Right renal cortex interstitium (tissue), 3 donors: Measurements from ENCODE around the gene PAQR4. TPM values are rescaled to one million over a fixed set of nuclear protein-coding genes. Genes with fewer than 3 reads are reported as not detected.
A peak's percentile ranks its signal among the peaks of the same experiment; 100 is the strongest.

Experiments used
- DNase-seq, 3 donors: peaks; one replicate each; pipeline ENCODE4 v3.0.0-alpha.2; 2013; ENCODE audit warnings: low read depth in 3 of 3, low spot score in 2 of 3
- polyA plus RNA-seq, 3 donors: library from polyadenylated mRNA; unstranded; fragments of 120-200 nt; gene quantifications; one replicate each; pipeline ENCODE4 v1.2.1, GENCODE V29; 2013; ENCODE audit not compliant: insufficient read length in 3 of 3

PAQR4 gene
- polyA plus RNA-seq, 3 donors = 7.5 to 8.5 (median 8.1) TPM

DNA sequence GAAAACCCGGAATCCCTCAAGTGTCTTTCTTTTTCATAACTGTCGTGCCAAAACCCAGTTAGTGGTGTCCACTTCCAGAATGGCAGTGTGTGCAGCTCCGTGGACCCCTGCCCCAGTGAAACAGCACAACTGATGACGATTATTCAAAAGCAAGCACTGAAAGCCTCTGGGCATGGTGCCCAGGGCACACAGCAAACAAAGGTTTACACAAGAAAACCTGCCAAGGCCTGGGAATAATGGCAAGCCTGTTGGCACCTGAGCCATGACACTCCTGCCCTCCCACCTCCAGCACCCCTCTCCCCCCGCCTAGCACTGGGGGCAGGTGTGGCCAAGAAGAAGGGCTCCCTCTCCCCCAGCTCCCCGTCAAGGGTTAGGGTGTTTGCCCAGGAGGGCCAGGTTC, 8.3 kb downstream of the PAQR4 start:
- no peak for DNase-seq

DNA sequence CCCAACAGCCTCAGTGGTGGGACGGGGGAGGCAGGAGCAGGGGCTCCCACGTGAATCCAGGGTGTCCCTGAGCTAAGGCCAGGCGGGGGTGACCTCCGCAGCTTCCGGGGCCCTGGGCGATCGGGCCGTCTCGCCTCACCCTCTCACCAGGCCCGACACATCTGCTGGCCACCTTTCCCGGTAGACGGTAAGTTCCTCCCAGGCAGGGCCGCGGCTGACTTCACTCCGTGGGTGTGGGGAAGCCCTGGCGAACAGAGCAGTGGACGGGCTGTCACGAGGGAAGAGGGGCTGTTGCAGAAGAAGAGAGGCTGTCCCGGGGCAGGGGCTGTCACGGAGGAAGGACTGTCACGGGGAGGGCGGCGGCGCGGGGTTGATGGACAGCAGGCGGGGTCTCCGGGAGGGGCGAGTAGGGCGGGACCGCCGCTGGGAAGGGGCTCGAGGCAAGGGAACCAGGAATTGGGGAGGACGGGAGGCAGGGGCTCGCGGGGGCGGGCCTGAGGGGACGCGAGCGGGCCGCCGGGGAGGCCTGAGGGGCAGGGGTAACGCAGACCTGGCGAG, 10.6 kb downstream of the PAQR4 start:
- no peak for DNase-seq

DNA sequence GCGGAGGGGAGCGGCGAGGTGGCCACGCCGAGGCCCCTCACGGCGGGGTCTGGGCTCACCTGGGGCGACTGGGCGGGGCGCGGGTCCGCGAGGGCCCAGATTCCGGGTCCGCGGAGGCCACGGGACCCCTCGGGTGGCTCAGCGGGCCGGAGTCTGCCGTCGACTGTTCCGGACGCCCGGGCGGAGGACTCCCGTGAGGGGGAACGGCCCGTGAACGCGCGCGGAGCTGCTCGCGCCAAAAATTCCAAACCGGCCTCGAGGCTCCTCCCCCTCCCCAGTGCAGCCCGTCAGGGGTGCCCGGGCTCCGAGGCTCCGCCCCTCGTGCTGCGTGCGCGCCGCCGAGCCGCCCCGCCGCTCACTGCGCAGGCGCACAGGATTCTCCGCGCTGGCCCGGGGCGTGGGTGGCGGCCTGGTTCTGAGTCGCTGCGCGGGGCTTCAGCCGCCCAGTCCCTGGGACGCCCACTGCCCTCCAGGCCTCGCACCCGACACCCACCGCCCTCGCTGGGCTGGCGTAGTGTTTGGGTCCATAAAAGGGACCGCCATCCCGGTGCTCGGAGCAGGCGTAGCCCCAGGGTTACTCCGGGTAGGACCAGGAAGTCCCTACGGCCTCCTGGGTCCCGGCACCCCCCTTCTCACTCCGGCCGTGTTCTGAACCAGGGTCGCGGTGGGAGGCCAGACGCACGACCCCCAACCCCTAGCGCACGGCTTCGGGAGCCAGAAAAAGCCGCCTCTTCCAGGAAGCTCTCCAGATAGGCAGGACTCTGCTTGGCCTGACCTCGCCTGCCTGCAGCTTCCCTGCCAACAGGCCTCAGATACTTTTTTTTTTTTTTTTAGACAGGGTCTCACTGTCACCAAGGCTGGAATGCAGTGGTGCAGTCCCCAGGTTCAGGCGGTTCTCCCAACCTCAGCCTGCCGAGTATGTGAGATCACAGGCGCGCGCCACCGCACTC, 11.4 kb downstream of the PAQR4 start, which contains the start of gene PKMYT1:
PKMYT1 (minus strand) TSS at position 220 of the 950 bp plus-strand sequence. CDS start 789 bp downstream, outside the sequence.
- DNase-seq = peak in 2 of 3 donors; percentile 74 to 81

DNA sequence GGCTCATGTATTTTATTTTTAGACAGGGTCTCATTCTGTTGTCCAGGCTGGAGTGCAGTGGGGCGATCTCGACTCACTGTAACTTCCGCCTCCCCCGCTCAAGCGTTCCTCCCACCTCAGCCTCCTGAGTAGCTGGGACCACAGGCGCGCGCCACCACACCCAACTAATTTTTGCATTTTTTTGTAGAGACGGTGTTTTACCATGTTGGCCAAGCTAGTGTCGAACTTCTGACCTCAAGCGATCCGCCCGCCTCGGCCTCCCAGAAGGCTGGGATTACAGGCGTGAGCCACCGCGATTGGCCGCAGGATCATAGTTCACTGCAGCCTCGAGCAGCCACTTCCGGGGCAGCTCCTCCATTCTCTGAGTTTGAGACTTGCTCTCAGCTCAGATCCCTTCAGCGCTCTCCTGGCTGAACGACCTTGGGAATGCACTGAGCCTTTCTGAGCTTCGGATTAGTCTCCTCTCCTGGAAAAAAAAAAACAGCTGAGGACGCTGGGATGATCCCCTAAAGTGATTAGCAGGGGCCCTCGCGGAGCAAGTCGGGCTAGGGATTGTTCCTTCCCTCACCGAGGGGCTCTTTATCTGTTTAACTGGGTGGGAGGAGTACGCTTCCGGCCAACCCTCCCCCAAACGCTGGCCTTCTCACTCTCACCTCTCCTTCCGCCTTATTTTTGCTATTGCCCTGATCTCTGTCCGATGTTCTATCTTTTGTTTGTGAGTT, 12.2 kb downstream of the PAQR4 start:
- no peak for DNase-seq

DNA sequence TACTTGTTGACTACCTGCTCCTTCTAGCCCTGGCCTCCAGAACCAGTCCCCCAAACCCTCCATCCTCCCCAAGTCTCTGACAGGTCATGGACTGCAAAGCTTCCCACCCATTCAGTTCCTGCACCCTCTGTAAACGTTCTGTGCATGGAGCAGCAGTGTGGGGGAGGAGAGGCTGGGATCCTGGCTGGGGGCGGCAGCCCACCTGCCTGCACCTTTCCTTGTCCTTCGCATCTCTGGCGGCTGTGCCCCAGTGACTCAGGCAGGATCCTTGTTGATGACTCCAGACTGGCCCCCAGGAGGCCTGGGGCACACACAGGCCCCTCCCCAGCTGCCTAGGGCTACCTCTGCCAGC, 12.7 kb downstream of the PAQR4 start:
- no peak for DNase-seq

DNA sequence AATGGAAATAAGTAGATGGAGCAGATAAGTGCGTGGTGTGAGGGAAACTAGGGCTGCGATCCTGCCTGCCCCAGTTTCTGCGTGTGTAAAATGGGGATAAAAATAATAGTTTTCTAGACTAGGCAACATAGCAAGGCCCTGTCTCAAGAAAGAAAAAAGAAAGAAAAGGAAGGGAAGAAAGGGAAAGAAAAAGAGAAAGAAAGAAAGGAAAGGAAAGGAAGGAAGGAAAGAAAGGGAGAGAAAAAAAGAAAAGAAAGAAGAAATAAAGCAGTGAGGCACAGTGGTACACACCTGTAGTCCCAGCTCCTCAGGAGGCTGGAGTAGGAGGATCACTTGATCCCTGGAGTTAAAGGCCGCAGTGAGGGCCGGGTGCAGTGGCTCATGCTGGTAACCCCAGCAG, 13.3 kb downstream of the PAQR4 start:
- DNase-seq = no peak

DNA sequence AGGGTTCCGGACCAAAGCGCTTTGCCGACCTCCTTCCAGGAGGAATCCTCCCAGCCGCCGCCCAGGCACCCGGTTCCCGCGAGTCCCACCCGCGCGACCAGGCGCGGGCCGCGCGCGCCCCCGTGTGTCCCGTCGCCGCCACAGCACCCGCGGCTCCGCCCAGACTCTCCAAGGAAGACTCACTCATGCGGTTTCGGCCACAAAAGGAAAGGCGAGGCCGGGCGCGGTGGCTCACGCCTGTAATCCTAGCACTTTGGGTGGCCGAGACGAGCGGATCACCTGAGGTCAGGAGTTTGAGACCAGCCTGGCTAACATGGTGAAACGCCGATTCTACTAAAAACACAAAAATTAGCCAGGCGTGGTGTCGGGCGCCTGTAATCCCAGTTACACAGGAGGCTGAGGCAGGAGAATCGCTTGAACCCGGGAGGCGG, 14.6 kb downstream of the PAQR4 start:
- no peak for DNase-seq

DNA sequence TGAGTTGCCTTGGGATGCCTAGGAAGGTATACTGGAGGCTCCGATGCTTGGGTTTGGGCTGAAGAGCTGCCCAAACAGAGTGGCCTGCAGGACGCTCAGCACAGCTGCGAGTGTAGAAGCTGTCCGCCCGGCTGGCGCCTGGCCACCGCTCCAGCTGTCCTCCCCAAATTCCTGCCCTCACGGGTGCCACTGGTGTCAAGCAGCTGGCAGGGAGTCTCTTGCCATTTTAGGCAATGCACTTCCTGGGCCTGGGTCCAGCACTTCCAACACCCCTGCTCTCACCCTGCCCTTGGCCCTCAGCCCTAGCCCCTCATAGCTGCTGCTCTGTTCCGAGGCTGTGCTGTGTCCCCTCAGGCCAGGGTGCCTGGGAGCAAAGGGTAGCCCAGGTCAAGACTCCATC, 16.3 kb downstream of the PAQR4 start:
- no peak for DNase-seq

DNA sequence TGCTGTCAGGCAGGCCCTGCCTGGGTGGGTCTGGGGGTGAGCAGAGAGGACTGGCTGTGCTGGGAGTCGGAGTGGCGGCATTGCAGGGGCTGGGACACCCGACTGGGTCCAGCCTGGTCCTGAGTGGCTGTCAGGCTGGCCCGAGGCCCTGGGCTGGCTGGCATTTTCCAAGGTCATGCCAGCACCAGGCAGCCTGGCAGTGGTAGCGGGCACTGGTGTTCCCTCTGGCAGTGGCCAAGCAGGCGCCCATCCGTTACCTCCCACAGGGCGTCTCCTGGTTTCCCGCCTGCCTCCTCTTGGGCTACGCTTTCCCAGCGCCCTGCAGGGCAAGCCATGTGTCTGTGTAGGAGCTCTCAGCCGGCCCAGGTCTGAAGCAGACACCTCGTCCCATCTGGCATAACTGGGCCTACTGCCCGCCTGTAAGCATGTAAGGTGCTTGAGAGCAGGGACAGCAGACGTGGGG, 16.8 kb downstream of the PAQR4 start:
- no peak for DNase-seq

DNA sequence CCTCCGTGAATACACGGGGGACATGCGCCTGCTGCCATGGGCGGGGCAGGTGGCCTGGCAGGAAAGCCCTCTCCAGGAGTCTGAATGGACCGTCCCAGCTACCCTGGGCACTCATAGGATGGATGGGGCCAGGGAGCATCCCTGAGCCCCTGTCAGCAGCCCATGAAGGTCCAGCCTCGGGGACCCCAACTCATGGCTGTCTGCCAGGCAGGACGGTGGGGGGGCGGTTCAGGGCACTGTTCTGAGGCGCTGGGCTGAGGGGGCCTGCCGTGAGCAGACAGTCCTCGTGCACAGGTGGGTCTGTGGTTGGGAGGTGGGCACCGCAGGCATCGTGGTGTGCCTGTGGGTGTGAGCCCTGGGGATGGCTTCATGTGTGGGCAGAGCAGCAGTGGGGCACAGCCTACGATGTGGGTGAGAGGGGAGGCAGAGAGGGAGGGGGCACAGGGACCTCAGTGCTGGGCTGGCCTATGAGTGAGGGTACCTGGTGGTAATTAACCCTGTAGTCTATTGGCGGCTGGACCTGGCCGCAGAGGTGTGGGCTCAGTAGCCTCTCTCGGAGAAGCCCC, 17.6 kb downstream of the PAQR4 start:
- DNase-seq = no peak

DNA sequence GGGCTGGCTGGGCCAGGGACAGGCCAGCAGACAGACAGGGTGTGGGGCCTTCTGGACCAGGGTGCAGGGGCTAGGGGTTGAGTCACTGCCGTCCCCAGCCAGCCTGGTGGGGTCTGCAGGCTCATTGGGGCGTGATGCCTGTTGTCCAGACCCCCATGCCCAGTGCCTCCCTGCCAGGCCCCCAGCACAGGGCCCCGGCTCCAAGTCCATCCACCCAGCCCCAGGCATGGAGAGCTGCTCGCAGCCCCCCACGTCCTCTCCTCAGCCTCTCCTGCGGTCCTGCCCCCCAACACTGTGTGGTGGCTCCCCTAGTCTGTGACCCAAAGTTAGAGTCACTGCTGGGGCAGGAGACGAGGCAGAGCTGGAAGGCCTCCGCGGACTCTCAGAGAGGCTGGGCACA, 18.1 kb downstream of the PAQR4 start:
- DNase-seq = no peak

DNA sequence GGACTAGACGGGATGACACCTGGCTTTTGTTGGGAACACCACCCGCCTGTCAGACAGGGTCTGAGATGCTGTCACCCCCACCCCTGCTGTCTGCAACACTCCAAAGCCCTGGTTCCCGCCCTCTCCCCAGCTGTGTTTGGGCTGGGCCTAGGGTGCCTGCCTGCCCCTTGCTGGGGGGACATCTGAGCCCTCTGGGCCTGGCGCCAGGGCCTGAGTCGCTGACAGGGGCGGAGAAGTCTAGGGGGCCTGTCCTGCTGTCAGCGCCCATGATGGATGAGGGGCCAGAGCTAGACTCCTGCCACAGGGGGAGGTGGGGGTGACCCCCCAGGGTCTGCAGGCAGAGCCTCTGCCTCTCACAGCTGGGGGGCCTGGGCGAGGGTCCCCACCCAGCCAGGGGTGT, 18.7 kb downstream of the PAQR4 start:
- DNase-seq = no peak

DNA sequence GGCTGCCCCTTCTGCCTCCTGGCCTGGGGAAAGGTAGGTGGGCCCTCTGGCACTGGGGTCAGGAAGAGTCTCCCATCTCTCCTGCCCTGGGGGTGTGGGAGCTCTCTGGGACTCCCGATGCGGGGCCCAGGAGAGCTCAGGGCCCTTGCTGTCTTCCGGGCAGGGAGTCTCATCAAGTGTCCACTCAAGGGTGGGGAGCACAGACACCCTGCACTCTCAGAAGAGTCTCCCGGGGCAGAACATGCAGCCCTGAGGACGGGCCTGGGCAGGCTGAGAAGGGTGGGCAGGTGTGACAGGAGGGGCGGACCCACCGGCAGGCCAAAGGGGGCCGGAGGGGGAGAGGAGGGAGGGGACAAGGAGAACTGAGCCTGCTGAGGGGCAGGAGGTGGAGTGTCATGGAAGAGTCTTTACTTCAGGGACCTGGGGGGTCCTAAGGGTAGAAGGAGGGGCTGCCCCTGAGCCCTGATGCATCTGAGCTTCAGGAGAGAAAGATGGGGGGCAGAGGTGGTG, 19.5 kb downstream of the PAQR4 start:
- no peak for DNase-seq

DNA sequence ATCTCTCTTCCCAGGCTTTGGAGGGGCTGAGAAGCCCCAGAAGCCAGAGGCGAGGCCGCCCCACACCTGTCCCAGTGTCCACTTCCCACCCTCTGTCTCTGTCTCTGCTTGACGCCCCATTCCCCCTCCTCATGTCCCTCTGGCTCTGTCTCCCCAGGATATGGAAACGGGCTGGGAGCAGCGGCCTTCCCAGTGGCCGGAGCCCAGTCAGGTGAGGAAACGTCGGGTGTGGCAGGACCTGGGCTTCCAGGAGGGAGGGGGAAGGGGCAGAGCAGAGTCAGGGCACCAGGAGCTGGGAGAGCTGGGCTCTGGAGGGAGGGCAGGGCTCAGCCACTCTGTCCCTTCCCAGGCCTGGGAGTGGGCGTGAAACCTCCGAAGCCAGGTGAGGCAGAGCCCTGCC, 21.7 kb downstream of the PAQR4 start:
- DNase-seq = no peak

DNA sequence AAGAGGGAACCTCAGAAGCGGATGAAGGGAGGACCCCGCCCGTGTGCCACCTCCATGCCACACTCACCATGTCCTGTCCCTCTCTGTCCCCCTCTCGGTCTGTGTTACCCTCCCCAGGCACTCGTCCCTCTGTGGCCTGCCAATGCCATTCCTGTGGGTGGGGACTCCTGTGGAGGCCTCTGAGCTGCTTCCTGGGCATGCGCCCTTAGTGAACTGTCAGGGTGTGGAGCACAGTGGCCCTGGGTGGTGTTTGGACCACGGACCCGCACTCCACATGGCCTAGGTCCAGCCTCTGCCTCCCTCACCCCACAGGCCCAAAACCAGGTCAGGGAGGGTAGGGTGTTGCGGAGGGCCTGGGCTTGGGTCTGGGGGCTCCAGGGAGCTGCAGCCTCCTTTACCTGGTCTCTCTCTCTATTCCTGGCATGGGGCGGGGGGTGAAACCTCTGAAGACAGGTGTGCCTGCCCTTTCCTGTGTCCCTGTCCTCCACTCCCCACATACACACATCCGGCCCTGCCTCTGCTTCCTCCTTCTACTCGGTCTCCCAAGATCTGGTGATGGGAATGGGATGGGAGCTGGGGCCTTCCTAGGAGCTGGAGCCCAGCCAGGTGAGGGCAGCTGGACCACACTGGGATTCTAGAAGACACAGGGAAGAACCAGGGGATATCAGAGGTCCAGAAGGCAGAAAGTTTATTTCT, 22.6 kb downstream of the PAQR4 start:
- DNase-seq = no peak

DNA sequence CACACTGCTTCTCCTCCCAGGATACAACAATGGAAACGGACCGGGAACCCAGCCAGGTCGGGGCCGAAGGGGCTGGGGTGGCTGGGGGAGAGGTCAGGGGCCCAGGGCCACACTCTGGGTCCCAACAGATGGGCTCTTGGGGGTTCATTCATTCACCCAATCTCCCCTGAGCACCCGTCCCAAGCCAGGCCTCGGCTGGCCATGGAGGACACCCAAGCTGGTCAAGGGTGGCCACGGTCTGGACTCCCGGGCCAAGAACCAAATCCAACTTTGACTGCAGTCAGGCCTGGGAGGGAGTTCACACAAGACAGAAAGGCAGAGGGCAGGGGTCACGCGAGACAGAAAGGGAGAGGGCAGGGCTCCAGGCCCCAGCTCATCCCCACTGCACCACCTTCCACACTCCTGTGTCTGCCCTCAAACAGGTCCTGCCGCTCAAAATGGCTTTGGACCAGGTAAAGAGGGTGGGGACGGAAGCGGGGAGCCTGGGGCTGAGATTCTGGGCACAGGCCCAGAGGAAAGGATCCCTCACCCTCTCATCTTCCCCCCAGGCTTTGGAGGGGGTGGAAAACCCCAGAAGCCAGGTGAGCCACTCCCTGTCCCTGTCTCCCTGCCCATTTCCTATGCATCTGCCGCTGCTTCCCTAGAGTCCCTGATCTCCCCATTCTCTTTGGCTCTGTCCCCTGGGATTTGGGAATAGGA, 23.4 kb downstream of the PAQR4 start:
- DNase-seq = no peak

DNA sequence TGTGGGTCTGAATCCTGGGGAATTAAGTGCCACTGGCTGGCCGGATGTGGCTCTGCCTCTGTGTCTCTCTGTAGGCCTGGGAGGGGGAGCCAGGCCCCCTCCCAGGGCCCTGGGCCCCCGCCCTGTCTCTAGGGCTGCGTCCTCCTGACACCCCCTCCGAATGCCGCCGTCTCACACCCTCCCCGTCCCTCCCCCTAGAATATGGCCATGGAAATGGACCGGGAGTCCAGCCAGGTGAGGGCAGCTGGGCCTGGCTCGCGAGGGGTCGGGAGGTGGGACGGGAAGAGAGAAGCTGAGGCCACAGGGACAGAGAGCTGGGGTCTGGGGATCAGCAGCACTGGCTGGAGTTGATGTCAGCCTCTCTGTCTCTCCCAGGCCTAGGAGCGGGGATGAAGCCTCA, 27.1 kb downstream of the PAQR4 start:
- DNase-seq = no peak

DNA sequence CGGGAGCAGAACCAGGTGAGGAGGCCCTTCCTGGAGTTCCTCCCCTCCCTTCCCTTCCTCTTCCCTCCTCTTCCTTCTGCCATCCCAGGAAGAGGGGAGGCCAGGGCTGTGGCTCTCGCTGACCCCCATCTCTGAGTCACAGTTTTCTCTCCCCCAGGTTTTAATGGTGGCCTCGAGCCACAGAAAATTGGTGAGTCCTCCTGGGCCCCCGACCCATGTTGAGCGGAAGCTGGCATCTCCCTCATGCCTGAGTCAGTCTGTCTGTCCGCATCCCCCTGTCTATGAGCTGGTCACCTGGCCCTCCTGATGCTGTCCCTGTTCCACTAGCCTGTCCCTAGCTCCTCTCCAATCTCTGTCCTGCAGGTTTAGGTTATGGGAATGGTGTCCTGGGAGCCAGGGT, 30.8 kb downstream of the PAQR4 start:
- DNase-seq = no peak

DNA sequence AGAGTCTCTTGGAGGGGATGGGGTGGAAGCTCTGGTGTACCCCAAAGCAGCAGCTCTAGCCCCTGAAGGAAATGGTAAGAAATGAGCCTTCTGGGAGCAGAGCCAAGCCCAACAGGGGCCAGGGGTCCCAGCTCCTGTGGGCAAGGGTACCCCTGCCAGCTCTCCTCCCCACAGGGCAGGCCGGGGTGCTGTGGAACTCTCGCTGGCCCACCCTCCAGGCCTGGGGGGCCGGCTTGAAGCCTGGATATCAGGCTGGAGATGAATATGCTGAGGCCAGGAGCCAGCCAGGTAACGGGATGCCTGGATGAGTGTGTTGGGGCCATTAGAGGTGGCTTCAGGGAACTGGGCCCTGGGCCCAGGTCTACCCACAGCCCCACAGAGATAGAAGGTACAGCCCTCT, 31.4 kb downstream of the PAQR4 start:
- no peak for DNase-seq

DNA sequence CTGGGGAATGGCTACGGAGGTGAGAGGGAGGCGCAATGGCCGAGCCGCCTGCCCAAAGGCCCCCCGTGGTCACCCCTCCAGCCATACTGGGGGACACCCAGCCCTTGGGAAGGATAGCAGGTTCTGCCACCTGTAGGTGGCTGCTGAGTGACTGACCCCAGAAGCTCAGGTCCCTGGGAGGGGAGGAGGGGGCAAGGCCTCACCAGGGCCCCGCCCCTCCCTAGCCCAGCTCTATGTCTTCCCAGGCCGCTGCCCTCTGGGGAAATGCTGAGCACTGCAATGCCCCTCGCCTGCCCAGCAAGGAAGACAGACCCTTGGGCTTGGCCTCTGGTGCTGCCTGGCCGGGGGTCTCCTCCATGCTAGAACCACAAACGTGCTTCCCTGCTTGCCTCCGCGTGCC, 32.2 kb downstream of the PAQR4 start:
- DNase-seq = no peak
